ENCODE data around the gene EPSTI1. TPM values are rescaled to one million over a fixed set of nuclear protein-coding genes. Genes with fewer than 3 reads are reported as not detected.

The EPSTI1 gene
- total RNA-seq, 4 donors from 2014 or later: 6.5 to 16.9 (median 11.4) TPM

DNA sequence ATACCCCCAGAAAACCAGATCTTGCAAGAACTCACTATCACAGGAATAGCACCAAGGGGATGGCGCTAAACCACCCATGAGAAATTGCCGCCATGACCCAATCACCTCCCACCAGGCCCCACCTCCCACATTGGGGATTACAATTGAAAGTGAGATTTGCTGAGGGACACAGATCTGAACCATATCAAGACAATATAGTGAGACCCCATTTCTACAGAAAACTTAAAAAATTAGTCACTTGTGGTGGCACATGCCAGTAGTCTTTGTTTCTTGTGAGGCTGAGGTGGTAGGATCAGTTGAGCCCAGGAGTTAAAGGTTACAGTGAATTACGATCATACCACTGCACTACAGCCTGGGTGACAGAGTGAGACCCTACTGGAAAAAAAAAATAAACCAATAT is 41.0 kb upstream of the EPSTI1 start:
- Histone ChIP-seq H3K27ac (no peak overlapping the region), H3K4me1 (peaks cover 0 to 4% of the 10 kb centered on the region in 2 donors), H3K36me3 (no peaks in the 10 kb centered on the region), H3K4me3 (no peak overlapping the region), H3K9me3 (no peaks in the 10 kb centered on the region), H3K27me3 (no peaks in the 10 kb centered on the region)
- DNase-seq: no peak
- no peak for TF ChIP-seq POLR2A (IDR thresholded peaks at IDR 0.05)
- TF ChIP-seq, protein P1, sequence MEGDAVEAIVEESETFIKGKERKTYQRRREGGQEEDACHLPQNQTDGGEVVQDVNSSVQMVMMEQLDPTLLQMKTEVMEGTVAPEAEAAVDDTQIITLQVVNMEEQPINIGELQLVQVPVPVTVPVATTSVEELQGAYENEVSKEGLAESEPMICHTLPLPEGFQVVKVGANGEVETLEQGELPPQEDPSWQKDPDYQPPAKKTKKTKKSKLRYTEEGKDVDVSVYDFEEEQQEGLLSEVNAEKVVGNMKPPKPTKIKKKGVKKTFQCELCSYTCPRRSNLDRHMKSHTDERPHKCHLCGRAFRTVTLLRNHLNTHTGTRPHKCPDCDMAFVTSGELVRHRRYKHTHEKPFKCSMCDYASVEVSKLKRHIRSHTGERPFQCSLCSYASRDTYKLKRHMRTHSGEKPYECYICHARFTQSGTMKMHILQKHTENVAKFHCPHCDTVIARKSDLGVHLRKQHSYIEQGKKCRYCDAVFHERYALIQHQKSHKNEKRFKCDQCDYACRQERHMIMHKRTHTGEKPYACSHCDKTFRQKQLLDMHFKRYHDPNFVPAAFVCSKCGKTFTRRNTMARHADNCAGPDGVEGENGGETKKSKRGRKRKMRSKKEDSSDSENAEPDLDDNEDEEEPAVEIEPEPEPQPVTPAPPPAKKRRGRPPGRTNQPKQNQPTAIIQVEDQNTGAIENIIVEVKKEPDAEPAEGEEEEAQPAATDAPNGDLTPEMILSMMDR (IDR thresholded peaks at IDR 0.05): no peak
- intact Hi-C loops (cut with DNase I; ENCODE audit: low total_unique reads): no loop called here

DNA sequence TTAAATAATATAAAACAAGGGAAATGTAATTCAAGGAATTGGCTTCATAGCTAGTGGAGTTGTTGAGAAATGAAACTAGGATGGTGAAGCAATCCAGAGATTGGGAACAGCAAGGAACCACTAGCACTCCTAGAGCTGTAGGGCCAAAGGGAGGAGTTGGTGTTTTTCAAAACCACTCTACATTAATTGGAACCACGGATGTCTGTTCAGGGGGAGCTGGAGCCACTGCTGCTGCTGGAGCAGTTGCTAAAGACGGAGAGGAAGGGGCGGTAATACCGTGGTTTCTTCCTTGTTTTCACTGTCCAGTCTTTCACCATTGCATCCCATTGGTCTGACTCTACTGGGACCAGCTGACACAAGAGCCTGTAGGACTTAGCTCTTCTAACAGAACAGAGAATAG is 39.8 kb upstream of the EPSTI1 start:
- Histone ChIP-seq H3K4me1 (peaks cover 0 to 2% of the 10 kb centered on the region in 2 donors), H3K36me3 (no peaks in the 10 kb centered on the region), H3K27ac (no peak overlapping the region), H3K9me3 (no peaks in the 10 kb centered on the region), H3K27me3 (no peaks in the 10 kb centered on the region), H3K4me3 (no peak overlapping the region)
- intact Hi-C loops (cut with DNase I; ENCODE audit: low total_unique reads): no loop called here
- no peak for TF ChIP-seq POLR2A (IDR thresholded peaks at IDR 0.05)
- TF ChIP-seq, protein P1 (IDR thresholded peaks at IDR 0.05): no peak
- no peak for DNase-seq

DNA sequence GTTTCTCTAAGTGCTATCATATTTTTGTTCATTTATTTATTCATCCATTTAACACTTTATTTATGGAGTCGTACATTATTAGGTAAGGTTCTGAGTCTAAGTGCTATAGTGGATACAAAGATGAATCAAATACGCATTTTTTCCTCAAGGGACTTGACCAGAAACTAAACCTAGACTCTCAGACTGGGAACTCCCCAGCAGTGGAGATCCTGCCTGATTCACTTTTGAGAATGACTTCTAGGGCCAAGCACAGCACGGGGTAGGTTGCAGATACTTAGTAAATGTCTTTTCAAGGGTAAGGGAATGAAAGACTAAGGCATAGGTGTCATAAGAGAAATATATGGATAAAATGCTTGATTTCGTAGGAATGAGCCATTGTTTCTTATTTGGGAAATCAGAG is 38.5 kb upstream of the EPSTI1 start:
- no peaks in the 10 kb centered on the region for H3K27me3 ChIP-seq
- no peak overlapping the region for H3K27ac ChIP-seq
- no peaks in the 10 kb centered on the region for H3K36me3 ChIP-seq
- intact Hi-C loops (cut with DNase I; ENCODE audit: low total_unique reads): no loop called here
- no peak for TF ChIP-seq POLR2A (IDR thresholded peaks at IDR 0.05)
- TF ChIP-seq, protein P1 (IDR thresholded peaks at IDR 0.05): no peak
- H3K9me3 ChIP-seq: no peaks in the 10 kb centered on the region
- no peak for DNase-seq
- no peak overlapping the region for H3K4me3 ChIP-seq
- no peaks in the 10 kb centered on the region for H3K4me1 ChIP-seq

DNA sequence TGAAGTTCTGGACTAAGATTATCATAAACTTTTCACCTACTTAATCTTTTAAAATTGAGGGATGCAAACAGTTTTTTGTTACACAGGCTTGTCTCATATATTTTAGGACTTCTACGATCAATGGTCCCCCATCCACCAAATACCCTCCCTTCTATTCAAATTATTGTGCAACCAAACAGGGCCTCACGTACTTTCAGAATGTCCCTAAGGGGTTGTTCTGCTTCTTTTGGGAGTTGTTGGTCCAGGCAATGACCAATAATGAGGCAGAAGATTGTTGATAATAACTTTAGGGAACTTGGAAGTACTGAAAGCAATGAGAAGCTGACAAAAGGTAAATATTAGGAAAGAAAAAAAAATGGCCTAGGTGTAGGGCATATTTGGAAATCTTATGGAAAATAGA is 34.2 kb upstream of the EPSTI1 start:
- Histone ChIP-seq H3K27me3 (no peaks in the 10 kb centered on the region), H3K27ac (no peak overlapping the region), H3K4me3 (no peak overlapping the region), H3K36me3 (no peaks in the 10 kb centered on the region), H3K4me1 (no peaks in the 10 kb centered on the region), H3K9me3 (no peaks in the 10 kb centered on the region)
- DNase-seq: no peak
- intact Hi-C loops (cut with DNase I; ENCODE audit: low total_unique reads): no loop called here
- no peak for TF ChIP-seq POLR2A (IDR thresholded peaks at IDR 0.05)
- TF ChIP-seq, protein P1 (IDR thresholded peaks at IDR 0.05): no peak

DNA sequence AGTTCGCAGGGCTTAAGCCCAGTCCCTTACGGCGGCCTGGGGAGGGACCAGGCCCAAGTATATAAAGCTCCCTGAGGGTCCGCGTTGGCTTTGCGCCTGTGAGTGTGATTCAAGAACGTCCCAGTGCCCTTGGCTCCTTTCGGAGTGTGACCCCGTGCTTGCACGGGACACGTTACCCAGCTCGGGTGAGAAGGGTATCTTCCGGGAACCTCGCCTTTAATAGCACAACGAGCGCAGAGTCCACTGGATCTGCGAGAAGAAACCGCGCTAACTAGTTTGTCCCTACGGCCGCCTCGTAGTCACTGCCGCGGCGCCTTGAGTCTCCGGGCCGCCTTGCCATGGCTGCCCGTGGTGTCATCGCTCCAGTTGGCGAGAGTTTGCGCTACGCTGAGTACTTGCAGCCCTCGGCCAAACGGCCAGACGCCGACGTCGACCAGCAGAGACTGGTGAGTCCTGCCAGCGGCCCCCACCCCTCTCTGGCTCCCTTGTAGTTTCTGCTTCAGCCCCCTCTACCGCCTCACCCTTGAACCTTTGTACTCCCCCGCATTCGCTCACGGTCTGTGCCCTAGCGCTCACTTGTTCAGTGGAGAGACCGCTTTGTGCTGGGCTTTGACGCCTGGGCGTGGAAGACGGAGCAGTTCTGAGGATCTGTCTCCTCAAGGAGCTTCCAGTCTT is 31.4 kb upstream of the EPSTI1 start, which contains the start of gene DNAJC15:
Gene DNAJC15 (plus strand): TSS at position 298 of the 675 bp plus-strand sequence. CDS start 41 bp downstream, at position 339.
- H3K27me3 ChIP-seq: no peaks in the 10 kb centered on the region
- no peaks in the 10 kb centered on the region for H3K36me3 ChIP-seq
- H3K9me3 ChIP-seq: no peaks in the 10 kb centered on the region
- H3K4me1 ChIP-seq: no peaks in the 10 kb centered on the region
- peak within 1 kb of the TSS; percentile 59 to 80 for H3K27ac ChIP-seq
- H3K4me3 ChIP-seq: peak within 1 kb of the TSS; percentile 42
- intact Hi-C loops (cut with DNase I; ENCODE audit: low total_unique reads): no loop called here
- TF ChIP-seq POLR2A (IDR thresholded peaks at IDR 0.05): peak in 1 of 2 donors; percentile 28
- TF ChIP-seq, protein P1 (IDR thresholded peaks at IDR 0.05): no peak
- peak; percentile 62 to 68 for DNase-seq
